GM12865 (cell line): ENCODE data around the gene NCK2.

Experiments
- DNase-seq: peaks from one replicate; pipeline ENCODE4 v3.0.0; 2010; ENCODE audit warnings: low read depth
- H3K4me3 ChIP-seq: 2 replicates; pipeline ENCODE4 v1.5.1; 2011; ENCODE audit warnings: mild to moderate bottlenecking, low read depth, low read length, control low read depth
- TF ChIP-seq, protein P1 (sequence below): IDR thresholded peaks from 2 replicates; pipeline ENCODE4 v1.5.1; 2011; ENCODE audit warnings: low read length, control low read depth, low read depth, inconsistent platforms; ENCODE audit not compliant: insufficient read depth; ENCODE audit errors: missing control alignments

Gene NCK2

DNA sequence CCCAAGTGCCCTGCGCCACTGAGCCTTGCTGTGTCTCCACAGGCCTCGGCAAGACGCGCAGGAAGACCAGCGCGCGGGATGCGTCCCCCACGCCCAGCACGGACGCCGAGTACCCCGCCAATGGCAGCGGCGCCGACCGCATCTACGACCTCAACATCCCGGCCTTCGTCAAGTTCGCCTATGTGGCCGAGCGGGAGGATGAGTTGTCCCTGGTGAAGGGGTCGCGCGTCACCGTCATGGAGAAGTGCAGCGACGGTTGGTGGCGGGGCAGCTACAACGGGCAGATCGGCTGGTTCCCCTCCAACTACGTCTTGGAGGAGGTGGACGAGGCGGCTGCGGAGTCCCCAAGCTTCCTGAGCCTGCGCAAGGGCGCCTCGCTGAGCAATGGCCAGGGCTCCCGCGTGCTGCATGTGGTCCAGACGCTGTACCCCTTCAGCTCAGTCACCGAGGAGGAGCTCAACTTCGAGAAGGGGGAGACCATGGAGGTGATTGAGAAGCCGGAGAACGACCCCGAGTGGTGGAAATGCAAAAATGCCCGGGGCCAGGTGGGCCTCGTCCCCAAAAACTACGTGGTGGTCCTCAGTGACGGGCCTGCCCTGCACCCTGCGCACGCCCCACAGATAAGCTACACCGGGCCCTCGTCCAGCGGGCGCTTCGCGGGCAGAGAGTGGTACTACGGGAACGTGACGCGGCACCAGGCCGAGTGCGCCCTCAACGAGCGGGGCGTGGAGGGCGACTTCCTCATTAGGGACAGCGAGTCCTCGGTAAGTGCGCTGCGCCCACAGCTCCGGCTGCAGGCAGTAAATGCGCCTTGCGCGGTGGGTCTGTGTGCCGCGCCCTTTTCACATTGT is 136.8 kb downstream of the NCK2 start:
- no peak overlapping the region for H3K4me3 ChIP-seq
- TF ChIP-seq, protein P1, sequence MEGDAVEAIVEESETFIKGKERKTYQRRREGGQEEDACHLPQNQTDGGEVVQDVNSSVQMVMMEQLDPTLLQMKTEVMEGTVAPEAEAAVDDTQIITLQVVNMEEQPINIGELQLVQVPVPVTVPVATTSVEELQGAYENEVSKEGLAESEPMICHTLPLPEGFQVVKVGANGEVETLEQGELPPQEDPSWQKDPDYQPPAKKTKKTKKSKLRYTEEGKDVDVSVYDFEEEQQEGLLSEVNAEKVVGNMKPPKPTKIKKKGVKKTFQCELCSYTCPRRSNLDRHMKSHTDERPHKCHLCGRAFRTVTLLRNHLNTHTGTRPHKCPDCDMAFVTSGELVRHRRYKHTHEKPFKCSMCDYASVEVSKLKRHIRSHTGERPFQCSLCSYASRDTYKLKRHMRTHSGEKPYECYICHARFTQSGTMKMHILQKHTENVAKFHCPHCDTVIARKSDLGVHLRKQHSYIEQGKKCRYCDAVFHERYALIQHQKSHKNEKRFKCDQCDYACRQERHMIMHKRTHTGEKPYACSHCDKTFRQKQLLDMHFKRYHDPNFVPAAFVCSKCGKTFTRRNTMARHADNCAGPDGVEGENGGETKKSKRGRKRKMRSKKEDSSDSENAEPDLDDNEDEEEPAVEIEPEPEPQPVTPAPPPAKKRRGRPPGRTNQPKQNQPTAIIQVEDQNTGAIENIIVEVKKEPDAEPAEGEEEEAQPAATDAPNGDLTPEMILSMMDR = no peak
- DNase-seq = no peak

DNA sequence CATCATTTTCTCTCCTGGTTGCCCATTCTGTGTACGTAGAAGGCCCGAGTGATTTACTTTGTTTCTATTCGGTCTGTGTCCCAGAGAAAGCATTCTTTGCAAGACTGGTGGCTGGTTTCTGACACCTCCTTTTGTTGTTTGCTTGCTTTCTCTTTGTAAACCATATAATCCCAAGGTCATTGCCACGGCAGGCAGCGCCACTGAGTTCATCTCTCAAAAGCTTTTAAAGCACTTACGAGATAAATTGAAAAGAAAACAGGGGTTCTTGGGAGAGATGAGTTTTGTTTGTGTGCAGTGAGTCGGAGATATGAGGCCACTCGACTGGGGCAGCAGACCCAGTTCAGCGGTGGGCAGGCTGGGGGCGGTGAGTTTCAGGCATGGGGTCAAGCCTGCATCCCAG is 137.6 kb downstream of the NCK2 start:
- DNase-seq = no peak
- no peak overlapping the region for H3K4me3 ChIP-seq
- TF ChIP-seq, protein P1 = no peak

DNA sequence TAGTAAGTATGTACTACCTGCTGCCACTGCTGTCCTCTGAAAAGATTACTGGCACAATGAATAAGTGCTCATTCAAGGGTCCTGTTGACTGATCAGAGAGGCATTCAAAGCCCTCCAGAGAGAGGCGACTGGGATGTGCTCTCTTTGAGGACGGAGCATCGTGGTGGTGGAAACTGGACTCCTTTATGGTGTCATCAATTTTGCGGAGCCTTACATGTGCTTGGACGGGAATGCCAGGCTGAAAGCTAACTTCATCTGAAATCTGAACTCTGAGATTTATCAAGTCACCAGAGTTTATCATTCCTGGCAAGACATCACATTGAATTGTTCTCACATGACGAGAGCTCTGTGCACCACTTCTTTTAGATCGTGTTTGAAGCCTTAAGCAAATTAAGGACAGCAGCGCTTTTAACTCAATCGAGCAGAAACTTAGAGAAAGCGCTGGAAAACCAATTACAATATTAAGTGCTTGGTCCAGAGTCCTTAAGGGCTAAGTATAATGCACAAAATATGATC is 138.3 kb downstream of the NCK2 start:
- no peak overlapping the region for H3K4me3 ChIP-seq
- TF ChIP-seq, protein P1 = no peak
- no peak for DNase-seq

DNA sequence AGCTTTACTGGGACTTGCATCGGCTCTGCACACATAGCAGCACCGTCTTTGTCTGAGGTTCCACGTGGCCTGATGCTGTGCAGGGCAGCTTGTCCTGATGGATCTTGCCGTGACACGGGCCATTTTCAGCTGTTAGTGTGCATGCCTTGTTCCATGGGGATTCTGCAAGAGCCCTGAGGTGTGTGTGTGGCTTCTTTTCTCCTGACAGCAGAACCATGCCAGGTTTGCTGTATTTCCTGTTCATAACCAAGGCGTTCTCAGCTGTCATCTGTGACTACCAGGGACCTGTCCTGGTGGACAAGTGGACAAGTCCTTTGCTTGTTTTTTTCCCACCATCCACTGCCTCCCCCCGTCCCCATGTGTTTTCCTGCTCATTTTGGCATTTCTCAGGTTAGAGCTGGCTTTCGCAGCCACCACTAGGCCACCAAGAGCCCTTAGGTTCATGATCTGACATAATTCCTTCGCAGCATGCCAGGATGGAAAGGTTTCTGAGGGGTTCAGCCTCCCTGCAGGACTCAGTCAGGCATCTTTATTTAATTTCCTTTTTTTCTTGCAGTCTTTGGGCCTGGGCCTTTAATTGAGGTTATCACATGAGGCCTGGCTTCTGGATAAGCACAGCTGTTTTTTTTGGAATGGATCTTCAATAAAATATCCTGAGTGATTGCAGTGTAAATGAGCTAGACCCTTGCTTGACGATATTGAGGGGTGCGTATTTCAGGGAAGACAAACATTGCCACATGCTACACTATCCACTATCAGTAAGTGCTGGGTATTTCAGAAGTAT is 139.4 kb downstream of the NCK2 start:
- TF ChIP-seq, protein P1 = no peak
- no peak for DNase-seq
- H3K4me3 ChIP-seq = no peak overlapping the region

DNA sequence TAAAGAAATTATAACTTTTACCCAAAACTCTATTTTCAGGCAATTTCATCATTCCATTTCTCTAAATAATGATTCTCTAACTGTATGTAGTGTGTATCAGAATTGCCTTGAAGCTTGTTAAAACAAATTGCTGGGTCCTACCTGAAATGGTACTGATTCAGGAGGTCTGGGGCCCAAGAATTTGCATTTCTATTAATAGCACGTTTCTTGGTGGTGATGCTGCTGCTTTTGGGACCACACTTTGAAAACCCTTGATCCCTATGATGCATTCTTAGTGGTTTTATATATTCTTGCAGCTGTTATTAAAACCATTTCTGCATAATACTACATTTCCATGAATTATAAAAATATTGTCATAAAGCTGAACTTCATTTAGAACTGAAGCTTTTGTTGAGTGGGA is 140.7 kb downstream of the NCK2 start:
- H3K4me3 ChIP-seq = no peak overlapping the region
- DNase-seq = no peak
- TF ChIP-seq, protein P1 = no peak

DNA sequence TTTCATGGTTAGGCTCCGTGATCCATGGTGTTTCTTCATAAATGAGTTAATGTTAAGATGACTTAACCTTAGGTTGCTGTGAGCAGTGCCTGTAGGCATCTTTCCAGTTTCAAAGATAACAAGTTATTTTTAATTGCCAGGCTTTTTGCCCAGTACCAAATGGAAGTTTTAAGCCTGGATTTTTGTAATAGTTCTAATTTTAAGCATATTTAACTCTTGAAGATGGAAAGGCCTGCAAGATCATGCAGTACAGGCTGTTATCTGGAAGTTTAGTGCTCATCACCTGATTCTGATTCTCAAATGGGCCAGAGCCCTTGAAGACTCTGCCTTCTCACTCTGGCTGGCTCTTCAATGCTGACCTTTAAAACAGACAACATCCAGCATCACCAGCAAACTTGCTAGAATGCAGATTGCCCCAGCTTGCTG is 141.3 kb downstream of the NCK2 start:
- H3K4me3 ChIP-seq = no peak overlapping the region
- TF ChIP-seq, protein P1 = no peak
- no peak for DNase-seq
